LHCN-M2 (cell line): ENCODE data around the gene PDHB. TPM values are rescaled to one million over a fixed set of nuclear protein-coding genes. Genes with fewer than 3 reads are reported as not detected.
"Not testable (repeated sequence)": the region's sequence is repeated elsewhere in the genome, so short reads cannot be mapped to it uniquely, and the experiment has no call there.

Experiments
- DNase-seq: peaks from one replicate; pipeline ENCODE4 v3.0.0-alpha.2; 2012; ENCODE audit warnings: low read depth
- total RNA-seq: library from RNA; depleted of rRNA; stranded (reverse); fragments of >200 nt; gene quantifications from 2 replicates; pipeline ENCODE4 v1.2.3, GENCODE V29; 2014

The PDHB gene
- total RNA-seq, 1 experiment from 2014 or later, result 150 TPM

- DNase-seq, result not testable (repeated sequence)
Observed at GRCh38 chr3:58437276-58437675, 3.6 kb upstream of the PDHB start.

GRCh38 chr3:58434990-58435389 lies 1.4 kb upstream of the PDHB start:
- DNase-seq, result peak; percentile 78

DNA sequence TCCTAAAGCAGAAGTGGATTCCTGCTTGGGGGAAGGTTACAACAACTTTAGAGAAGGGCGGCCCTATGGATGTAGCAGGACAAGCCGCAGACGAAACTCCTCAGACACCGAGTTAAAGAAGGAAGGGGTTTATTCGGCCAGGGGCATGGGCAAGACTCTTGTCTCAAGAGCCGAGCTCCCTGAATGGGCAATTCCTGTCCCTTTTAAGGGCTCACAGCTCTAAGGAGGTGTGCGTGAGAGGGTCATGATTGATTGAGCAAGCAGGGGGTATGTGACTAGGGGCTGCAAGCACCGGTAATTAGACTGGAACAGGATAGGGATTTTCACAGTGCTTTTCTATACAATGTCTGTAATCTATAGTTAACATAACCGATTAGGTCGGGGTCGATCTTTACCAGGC lies 879 bp upstream of the PDHB start:
- no peak for DNase-seq

- DNase-seq, result no peak
Observed at GRCh38 chr3:58434168-58434504, 504 bp upstream of the PDHB start.

- DNase-seq, result no peak
Observed at GRCh38 chr3:58432905-58433304, 727 bp downstream of the PDHB start.

DNA sequence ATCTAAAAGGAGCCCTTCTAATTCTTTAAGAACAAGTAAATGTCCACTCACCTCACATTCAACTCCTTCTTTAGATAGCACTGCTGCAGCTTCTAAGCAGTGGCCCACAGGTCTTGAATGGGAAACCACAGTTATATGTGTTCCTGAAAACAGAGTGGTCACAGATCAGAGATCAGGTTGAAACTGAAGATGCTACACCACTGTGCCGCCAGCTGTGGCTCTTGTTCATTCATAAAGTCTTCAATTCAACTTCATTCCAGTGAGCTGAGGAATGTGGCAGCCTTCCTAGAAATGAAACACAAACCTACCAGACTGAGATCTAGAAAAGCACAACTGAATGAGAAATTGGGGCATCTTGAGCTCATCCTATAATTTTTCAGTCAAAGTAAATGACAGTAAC lies 4.0 kb downstream of the PDHB start:
- no peak for DNase-seq

DNA sequence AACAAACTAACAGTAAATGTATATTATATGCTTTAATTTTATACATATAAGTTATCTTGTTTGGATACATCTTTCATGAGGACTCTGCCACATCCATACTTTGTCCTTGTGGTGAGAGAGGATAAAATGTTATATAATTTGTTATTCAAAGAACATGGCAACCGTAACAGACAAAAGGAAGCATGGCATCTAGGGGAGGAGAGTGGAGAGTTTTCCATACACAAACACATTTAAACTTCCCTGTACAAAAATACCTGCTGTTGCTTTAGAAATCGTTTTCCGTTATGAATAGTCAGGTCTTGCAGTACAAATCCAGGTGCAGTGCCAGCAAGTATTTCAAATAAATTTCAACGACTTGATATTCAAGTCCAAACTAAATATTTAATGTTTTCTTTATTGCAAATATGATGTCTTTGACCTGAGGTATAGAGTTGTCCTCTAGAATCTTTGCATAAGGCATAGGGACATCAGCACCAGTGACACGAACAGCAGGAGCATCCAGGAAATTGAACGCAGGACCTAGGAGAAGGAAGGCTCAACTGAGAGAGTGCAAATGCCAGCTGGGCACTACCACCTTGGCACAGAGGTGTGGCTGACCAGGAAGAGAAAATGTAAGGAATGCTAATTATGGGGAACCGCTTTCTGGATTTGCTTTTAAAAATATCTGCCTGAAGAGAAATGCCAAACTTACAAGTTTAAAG lies 5.8 kb downstream of the PDHB start:
- no peak for DNase-seq

DNA sequence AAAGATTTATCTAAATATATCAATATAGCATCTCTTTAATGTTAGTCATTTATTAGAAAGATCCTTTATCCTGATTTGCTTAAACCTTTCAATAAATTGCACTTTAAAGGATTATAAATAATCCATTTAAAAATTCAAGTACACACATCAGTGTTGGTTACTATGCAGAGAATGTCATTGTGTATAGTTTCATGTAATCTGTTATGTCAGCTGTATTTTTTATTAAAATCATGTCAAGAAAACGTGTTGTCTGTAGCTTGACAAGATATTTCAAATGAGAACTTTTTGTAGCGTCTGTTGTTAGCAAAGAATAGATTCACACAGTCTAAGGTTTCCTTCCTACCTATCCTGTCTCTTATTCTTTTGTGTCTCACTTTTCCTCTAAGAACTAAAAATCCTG lies 7.8 kb downstream of the PDHB start:
- no peak for DNase-seq

GRCh38 chr3:58424613-58425012 lies 9.0 kb downstream of the PDHB start:
- DNase-seq, result no peak

GRCh38 chr3:58422756-58423325 lies 10.8 kb downstream of the PDHB start:
- peak; percentile 21 for DNase-seq

GRCh38 chr3:58421004-58421403 lies 12.6 kb downstream of the PDHB start:
- no peak for DNase-seq

- peak; percentile 32 for DNase-seq
Observed at GRCh38 chr3:58419780-58420507, 13.7 kb downstream of the PDHB start.

GRCh38 chr3:58418227-58418626 lies 15.4 kb downstream of the PDHB start:
- no peak for DNase-seq

- DNase-seq, result no peak
Observed at GRCh38 chr3:58417075-58417474, 16.6 kb downstream of the PDHB start.

DNA sequence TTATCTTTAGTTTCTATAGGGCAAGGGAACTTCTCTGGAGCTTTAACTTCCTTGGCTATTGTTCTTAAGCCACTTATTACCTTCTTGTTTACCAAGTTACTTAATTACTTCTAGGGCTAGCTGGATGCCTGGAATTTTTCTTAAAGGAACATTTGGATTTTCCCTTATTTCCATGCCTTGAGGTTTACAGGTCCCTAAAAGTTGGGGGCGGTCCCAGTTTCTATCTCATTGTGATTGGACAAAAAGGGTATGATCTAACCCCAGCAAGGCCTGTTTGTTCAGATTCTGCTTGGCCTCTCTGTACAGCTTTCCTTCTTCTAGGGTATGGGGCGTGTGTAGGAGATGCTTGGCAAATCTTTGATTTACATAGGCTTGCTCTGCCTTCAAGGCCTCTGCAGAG lies 17.4 kb downstream of the PDHB start:
- DNase-seq, result no peak

DNA sequence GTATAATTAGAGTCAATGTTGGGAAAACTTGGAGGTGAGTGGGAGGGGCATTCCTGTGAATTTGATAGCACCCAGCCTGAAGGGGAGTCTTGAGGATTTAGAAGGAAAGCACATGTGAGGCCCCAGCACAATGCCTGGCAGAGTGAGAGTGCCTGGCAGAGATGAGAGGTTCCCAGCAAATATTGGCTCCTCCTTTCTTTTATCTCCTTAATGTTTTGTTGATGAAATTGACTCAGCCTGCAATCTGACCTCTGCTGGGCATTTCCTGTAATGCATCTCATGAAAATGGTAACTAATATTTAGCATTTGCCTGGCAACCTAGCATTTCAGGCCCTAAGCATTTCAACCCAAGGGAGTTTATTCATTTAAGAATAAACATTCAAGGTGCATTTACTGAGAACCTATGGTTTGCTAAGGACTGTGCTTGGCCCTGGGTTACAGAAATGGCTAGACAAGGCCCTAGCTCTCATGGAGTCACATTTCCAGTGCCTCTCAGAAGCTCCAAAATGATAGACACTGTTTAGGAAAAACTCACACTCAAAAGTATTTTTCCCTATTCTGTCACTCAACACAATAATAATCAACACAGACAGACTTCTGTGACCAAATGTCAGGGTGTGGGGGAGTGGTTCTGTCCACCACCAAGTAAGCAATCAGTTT lies 19.0 kb downstream of the PDHB start:
- peak; percentile 72 for DNase-seq

DNA sequence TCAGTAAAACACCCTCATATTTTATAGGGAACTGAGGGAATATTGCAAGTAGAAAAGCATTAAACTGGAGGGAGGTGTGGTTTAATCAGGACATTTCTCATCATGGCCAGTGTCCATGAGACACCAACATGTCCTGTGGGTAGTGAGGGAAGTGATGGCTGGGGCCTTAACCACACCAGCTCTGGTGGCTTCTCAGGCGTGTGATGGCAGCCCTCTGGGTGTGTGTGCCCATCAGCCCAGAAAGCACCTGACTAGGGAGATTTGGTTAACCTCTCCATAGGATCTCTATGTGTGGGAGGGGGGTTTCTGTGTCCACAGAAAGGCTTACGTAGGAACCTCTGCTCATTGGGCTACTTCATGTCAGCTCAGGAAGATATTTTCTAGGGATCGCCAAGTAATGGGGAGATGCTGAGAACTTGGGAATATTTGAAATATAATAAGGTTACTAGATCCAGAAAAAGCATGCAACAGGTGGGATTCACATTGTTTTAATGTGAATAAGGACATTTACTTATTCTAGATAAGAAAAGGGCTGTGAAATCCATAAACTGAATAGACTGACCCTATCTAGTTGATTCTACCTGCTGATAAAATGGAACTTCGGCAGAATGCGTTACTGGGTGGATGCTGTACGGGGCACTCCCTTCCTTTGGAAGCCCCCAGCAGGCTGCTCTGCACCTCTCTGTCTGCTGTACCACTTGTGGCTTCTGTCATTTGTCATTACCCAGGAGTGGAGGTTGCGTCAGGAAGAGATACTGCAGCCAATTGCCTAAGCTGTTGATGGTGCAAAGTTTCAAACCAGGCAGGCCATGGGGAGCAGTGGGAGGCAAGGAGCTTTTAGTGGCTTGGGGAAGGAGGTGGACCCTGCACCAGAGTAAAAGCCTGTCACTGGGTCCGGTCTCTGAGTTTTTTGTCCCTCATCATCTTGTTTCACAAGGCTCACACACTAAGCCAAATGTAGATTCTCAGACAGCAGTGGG lies 21.5 kb downstream of the PDHB start:
- DNase-seq, result no peak

DNA sequence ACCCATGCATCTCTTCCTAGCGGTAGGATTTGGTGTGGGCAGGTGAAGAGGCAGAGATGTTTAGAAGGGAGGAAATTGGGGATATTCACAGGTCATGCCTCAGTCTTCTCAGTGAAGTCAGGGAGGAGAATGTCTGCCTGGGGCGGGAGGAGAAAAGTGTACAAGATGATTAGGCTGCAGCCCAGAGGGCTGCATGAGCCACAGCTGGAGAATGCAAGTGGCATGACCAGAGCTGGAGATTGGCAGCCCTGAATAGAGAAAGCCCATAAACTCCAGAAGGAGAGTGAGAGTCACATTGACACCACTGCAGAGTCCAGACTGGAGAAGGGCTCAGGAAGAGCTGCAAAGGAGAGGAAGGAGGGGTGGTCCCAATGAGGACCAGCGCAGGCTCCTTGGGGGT lies 22.6 kb downstream of the PDHB start:
- no peak for DNase-seq

DNA sequence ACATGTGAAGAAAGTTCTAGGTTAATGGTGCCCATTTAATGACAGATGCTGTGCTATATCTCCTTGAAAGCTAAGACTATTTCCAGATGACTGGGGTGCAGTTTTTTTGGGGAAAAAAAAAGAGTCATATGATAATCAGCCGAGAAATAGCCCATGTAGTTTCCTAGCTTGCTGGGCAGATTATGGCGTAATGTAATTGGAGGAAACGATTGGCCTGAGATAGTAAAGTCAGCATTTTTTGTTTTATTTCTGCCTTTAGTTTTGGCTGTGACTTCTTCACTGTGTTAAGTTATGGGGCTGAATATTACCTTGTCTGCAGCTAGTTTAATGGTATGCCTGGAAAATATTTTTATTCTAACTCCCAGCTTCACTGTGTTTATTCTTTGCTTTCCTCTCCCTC lies 24.0 kb downstream of the PDHB start:
- no peak for DNase-seq

DNA sequence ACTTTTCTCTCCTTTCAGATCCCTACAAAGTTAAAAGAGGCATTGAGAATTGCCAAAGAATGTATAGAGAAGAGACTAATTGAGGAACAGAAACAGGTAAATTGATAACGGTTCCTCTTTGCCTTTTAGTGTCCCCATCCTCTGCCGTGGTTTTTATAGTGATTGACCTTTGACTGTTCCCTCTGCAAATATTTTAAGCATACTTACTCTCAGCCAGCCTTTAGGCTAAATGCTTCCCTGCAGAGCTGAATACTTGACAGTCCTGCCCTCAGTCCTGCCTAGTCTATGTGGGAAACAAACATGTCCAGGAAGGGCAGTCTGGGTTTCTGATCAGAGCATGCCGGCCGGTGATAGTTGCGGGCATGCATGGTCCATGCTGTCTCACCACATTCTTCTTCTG lies 24.7 kb downstream of the PDHB start:
- DNase-seq, result no peak

DNA sequence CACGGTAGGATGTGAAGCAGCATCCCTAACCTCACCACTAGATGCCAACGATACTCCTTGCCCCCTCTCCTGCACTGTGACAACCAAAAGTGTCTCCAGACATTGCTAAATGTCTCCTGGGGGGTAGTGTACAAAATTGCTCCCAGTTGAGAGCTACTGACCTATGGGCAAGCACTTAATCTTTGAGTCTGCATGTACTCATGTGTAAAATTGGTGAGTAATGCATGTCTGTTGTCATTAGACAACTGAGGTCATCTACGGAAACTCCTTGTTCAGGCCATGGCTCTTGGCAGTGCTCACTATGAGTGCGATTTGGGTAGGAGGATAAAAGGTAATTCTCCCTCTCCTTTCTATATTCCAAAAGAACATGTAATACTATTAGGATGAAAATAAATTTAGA lies 29.2 kb downstream of the PDHB start:
- peak; percentile 49 for DNase-seq
